ENCODE data around the gene IPP. TPM values are rescaled to one million over a fixed set of nuclear protein-coding genes. Genes with fewer than 3 reads are reported as not detected.

IPP gene
- total and polyA plus RNA-seq, 2 of the 8 experiments (the other 6 are each of a cell fraction or from before 2014, with no cell fraction given), result 1.4 to 5.6 TPM

DNA sequence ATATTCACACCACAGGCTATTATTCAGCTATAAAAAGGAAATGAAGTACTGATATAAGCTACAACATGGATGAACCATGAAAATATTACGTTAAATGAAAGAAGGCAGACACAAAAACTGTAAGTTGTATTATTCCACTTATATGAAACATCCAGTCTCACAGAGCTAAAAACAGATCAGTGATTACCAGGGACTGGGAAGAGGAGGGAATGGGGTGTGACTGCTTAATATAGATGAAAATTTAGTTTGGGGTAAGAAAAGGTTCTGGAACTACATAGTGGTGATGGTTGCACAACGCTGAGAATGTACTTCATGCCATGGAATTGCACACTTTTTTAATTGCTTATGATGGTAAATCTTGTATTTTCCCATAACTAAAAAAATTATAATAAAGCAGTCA is 83.6 kb downstream of the IPP start (continued):
- TF ChIP-seq SUZ12 (IDR thresholded peaks at IDR 0.05; ENCODE audit: low read length), result no peak
- TF ChIP-seq CHD1 (IDR thresholded peaks at IDR 0.05; ENCODE audit: low read depth, low read length), result no peak
